GM12875 (cell line): ENCODE results near the gene ZCCHC24.

ENCODE experiments used
- H3K4me3 ChIP-seq: one replicate; pipeline ENCODE4 v1.5.1; 2011; ENCODE audit warnings: low read depth, low read length, control low read depth
- TF ChIP-seq, protein P1 (sequence below): IDR thresholded peaks from 2 replicates; pipeline ENCODE4 v1.5.1; 2011; ENCODE audit warnings: low read depth, mild to moderate bottlenecking, control low read depth, inconsistent platforms, low read length, moderate library complexity, borderline replicate concordance; ENCODE audit not compliant: insufficient read depth

Gene ZCCHC24

GRCh38 chr10:79376751-79377556 is 68.5 kb downstream of the ZCCHC24 start:
- TF ChIP-seq, protein P1, sequence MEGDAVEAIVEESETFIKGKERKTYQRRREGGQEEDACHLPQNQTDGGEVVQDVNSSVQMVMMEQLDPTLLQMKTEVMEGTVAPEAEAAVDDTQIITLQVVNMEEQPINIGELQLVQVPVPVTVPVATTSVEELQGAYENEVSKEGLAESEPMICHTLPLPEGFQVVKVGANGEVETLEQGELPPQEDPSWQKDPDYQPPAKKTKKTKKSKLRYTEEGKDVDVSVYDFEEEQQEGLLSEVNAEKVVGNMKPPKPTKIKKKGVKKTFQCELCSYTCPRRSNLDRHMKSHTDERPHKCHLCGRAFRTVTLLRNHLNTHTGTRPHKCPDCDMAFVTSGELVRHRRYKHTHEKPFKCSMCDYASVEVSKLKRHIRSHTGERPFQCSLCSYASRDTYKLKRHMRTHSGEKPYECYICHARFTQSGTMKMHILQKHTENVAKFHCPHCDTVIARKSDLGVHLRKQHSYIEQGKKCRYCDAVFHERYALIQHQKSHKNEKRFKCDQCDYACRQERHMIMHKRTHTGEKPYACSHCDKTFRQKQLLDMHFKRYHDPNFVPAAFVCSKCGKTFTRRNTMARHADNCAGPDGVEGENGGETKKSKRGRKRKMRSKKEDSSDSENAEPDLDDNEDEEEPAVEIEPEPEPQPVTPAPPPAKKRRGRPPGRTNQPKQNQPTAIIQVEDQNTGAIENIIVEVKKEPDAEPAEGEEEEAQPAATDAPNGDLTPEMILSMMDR = no peak
- H3K4me3 ChIP-seq = no peak overlapping the region

DNA sequence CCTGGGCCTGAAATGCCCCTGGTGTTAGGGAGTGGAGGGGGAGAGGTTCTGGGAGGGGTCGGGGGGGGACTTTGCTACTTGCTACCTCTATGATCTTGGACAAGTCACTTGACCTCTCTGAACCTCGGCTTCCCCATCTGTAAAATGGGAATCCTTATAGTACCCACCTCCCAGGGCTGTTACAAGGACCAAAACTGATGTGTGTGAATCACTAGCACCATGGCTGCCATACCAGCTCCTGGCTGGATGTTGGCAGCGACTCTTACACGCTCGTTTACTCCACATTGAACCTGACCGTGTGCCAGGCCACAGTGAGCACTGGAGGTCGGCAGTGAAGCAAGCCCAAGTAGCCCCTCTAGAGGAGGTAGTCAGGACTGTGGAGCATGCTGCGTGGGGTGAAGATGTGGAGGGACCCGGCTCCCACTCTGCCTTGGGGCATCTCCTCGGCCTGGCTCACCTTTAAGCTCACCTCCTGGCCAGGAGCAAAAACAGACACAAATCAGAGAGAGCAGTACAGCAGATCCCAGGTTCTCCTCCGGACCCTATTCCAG is 69.3 kb downstream of the ZCCHC24 start:
- TF ChIP-seq, protein P1 = no peak
- no peak overlapping the region for H3K4me3 ChIP-seq

DNA sequence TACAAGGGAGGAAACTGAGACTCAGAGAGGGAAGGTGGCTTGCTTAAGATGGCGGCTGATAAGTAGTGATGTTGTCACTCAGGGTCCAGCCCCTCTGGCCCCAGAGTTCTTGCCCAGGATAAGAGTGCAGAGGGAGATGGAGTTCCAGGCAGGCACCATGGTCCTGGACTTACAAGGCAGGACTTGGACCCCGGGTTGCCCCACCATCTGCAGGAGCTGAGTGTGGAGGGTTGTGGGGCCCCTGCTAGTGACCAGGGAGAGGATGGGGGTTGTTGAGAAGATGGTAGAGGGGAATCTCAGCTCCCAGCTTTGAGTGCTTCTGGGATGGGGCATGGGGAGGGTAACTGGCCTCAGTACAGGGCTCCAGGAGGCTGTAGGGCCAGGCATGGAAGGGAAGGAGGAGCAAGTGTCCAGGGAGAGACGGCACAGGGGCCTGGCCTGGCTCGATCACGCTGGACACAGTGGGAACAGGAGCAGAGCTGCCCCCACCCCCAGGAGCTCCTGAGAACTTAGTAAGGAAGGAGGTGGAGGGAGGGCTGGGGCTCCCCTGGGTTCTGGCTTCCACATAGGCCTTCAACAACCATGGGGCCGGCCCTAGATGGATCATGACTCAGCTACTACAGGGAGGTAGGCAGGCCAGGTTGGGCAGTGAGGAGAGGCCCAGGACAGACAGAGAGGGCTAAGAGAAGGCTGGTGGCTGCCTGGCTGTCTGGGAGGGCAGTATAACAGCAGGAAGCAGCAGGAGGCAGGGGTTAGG is 69.9 kb downstream of the ZCCHC24 start:
- H3K4me3 ChIP-seq = no peak overlapping the region
- TF ChIP-seq, protein P1 = no peak

DNA sequence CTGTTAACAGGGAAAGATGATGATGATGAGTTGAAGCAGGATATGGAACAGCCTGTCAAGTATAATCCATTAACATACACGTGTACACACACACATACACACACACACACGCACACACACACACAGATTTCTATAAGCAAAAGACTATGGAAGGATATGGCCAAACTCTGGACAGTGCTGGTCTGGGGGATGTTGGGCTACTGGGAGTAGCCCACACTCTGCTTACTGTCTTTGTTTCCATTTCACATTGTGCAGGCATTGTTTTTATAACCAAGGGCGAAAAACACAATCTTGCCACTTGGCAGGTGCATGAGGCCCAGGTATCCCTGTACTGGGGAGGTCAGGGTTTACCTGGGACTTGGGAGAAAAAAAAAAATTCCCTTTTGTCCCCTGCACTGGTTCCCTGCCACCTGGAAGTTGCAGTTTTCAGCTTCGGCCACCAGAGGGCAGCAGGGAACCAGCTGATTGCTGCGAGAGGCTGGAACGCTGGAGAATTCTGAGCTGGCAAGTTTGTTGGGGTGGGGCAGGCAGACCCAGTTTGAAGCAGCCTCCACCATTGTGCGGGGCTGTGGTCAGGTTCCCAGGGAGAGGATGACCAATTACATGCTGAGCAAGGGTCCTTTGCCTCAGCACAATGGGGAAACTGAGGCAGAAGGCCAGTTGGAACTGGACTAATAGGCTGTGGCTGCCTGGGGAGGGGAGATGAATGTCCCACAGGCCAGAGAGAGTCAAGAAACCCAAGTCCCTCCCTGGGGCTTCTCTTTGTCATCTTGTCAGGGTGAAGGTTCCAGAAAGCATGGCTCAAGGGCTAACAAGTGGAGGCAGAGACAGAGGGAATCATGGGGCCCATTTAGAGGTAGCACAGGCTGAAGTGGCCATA is 70.9 kb downstream of the ZCCHC24 start:
- no peak overlapping the region for H3K4me3 ChIP-seq
- TF ChIP-seq, protein P1 = peak; percentile 95

DNA sequence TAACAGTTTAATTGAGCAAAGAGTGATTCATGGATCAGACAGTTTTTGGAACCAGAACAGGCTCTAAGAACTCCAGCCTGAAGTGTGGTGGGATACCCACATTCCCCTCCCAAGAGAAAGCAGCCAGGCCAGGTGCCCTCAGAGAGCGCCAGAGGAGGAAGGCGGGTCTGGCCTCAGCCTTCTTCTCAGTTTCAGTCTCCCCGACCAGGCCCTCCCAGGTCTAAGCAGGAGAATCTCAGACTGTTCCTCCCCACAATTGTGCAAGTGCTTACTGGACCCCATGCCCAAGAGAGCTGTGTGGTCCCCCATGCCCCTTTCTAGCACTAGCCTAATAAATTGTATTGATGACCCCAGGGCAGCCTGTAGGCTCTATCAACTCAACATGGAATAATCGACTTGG is 72.6 kb downstream of the ZCCHC24 start:
- TF ChIP-seq, protein P1 = no peak
- no peak overlapping the region for H3K4me3 ChIP-seq

DNA sequence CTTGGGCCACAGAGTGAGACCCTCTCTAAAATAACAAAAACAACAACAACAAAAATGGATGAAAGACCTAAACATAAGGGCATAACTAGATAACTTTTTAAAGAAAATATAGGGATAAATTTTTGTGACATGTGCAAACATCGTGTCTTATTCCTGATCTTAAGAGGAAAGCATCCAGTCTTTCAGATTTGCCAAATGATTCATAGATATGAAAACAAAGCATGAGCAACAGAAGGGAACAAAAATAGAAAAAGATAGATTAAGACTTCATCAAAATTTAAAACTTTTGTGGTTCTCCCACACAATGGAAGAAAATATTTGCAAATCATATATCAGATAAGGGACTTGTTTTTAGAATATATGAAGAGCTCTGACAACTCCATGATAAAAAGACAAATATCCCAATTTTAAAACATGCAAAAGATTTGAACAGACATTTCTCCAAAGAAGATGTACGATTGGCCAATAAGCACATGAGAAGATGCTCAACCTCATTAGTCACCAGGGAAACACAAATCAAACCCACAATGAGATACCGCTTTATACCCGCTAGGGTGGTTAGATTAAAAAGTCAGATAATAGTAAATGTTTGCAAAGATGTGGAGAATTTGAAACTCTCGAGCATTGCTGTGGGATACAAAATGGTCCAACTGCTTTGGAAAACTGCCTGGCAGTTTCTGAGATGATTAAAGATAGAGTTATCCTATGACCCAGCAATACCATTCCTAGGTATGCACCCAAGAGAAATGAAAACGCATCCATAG is 77.8 kb downstream of the ZCCHC24 start:
- TF ChIP-seq, protein P1 = no peak
- H3K4me3 ChIP-seq = no peak overlapping the region
